Calu3 (cell line): Measurements from ENCODE around the gene IQSEC3. TPM values are rescaled to one million over a fixed set of nuclear protein-coding genes. Genes with fewer than 3 reads are reported as not detected.

Experiments used
- BruUV-seq: library from RNA; stranded (reverse); fragments of 400-500 nt; replicated peaks from 2 replicates; lab custom pipeline; 2021; lab: Mats Ljungman, UMichigan
- CTCF ChIA-PET: fragments of 300-600 bp; sonication (Branson Sonifier 250); formaldehyde crosslinking; loops from one replicate; lab custom pipeline; 2022; ENCODE audit warnings: antibody characterized with exemption; lab: Charles Lee
- DNase-seq: peaks from one replicate; pipeline ENCODE4 v3.0.0; 2022
- H3K27ac Mint-ChIP-seq: one replicate; pipeline ENCODE4 v1.8.0; 2022; ENCODE audit warnings: mixed read lengths; ENCODE audit not compliant: unreplicated experiment
- H3K27me3 Mint-ChIP-seq: one replicate; pipeline ENCODE4 v1.8.0; 2022; ENCODE audit warnings: mixed read lengths; ENCODE audit not compliant: unreplicated experiment
- H3K36me3 Mint-ChIP-seq: one replicate; pipeline ENCODE4 v1.8.0; 2022; ENCODE audit warnings: mild to moderate bottlenecking, moderate library complexity, mixed read lengths; ENCODE audit not compliant: insufficient read depth, unreplicated experiment
- H3K4me1 Mint-ChIP-seq: one replicate; pipeline ENCODE4 v1.8.0; 2022; ENCODE audit warnings: mild to moderate bottlenecking, low read depth, mixed read lengths; ENCODE audit not compliant: unreplicated experiment
- H3K4me3 Mint-ChIP-seq: one replicate; pipeline ENCODE4 v1.8.0; 2022; ENCODE audit warnings: mild to moderate bottlenecking, low read depth, moderate library complexity, mixed read lengths; ENCODE audit not compliant: unreplicated experiment
- H3K9me3 Mint-ChIP-seq: one replicate; pipeline ENCODE4 v1.8.0; 2022; ENCODE audit warnings: low read depth, mixed read lengths; ENCODE audit not compliant: unreplicated experiment
- CTCF ChIP-seq: fragments of 200-600 bp; IDR thresholded peaks from one replicate; pipeline ENCODE4 v1.8.0; 2022; ENCODE audit warnings: antibody characterized with exemption; ENCODE audit not compliant: unreplicated experiment
- intact Hi-C: fragments of 100-400 bp; cut with micrococcal nuclease; formaldehyde crosslinking; loops from one replicate; pipeline ENCODE4 v1.10.0; 2022; ENCODE audit not compliant: unreplicated experiment
- total RNA-seq: library from RNA; stranded (reverse); gene quantifications from 2 replicates; pipeline ENCODE4 v1.2.3, GENCODE V29; 2022

The IQSEC3 gene
- total RNA-seq, 1 experiment from 2014 or later, result not detected

- CTCF ChIA-PET, result no interaction called here
Observed at GRCh38 chr12:221736-222135, 155.2 kb downstream of the IQSEC3 start.

GRCh38 chr12:223841-224240 is 157.3 kb downstream of the IQSEC3 start:
- Mint-ChIP-seq H3K9me3 (no peaks in the 10 kb centered on the region), H3K4me1 (no peaks in the 10 kb centered on the region), H3K4me3 (no peak overlapping the region), H3K27me3 (peaks cover 59% of the 10 kb centered on the region), H3K36me3 (no peaks in the 10 kb centered on the region), H3K27ac (no peak overlapping the region)
- CTCF ChIA-PET, result no interaction called here
- DNase-seq, result no peak
- intact Hi-C loops, result no loop called here
- TF ChIP-seq CTCF, result no peak
- BruUV-seq, result no TSS peak

More at GRCh38 chr12:221736-222135, 155.2 kb downstream of the IQSEC3 start:
- H3K4me1 Mint-ChIP-seq, result no peaks in the 10 kb centered on the region
- intact Hi-C loops, result no loop called here
- peaks cover 48% of the 10 kb centered on the region for H3K27me3 Mint-ChIP-seq
- peaks cover 2% of the 10 kb centered on the region for H3K9me3 Mint-ChIP-seq
- DNase-seq, result no peak
- H3K27ac Mint-ChIP-seq, result no peak overlapping the region
- TF ChIP-seq CTCF, result no peak
- no TSS peak for BruUV-seq
- H3K4me3 Mint-ChIP-seq, result no peak overlapping the region
- H3K36me3 Mint-ChIP-seq, result no peaks in the 10 kb centered on the region

- intact Hi-C loops, result no loop called here
- BruUV-seq, result no TSS peak
- no peak for DNase-seq
- Mint-ChIP-seq H3K4me1 (no peaks in the 10 kb centered on the region), H3K36me3 (no peaks in the 10 kb centered on the region), H3K27ac (no peak overlapping the region), H3K9me3 (no peaks in the 10 kb centered on the region), H3K4me3 (no peak overlapping the region), H3K27me3 (peaks cover 64% of the 10 kb centered on the region)
- CTCF ChIA-PET, result no interaction called here
- TF ChIP-seq CTCF, result no peak
Observed at GRCh38 chr12:224330-224729, 157.8 kb downstream of the IQSEC3 start.

- intact Hi-C loops, result no loop called here
- no peaks in the 10 kb centered on the region for H3K4me1 Mint-ChIP-seq
- DNase-seq, result no peak
- H3K27ac Mint-ChIP-seq, result no peak overlapping the region
- no peaks in the 10 kb centered on the region for H3K9me3 Mint-ChIP-seq
- TF ChIP-seq CTCF, result no peak
- BruUV-seq, result no TSS peak
- no peak overlapping the region for H3K4me3 Mint-ChIP-seq
- CTCF ChIA-PET, result no interaction called here
- H3K36me3 Mint-ChIP-seq, result no peaks in the 10 kb centered on the region
- H3K27me3 Mint-ChIP-seq, result peaks cover 71% of the 10 kb centered on the region
Observed at GRCh38 chr12:225012-225411, 158.4 kb downstream of the IQSEC3 start.
